SK-N-SH (cell line): ENCODE results near the gene CTBP1. TPM values are rescaled to one million over a fixed set of nuclear protein-coding genes. Genes with fewer than 3 reads are reported as not detected.

Experiments
- CTCF ChIA-PET: fragments of 300-600, 350-600 bp; formaldehyde crosslinking; extraction: SDS; loops from one replicate; lab custom pipeline; 2021; lab: Yijun Ruan, JAX
- POLR2A ChIA-PET: fragments of 350-600 bp; sonication (Branson Sonifier 250); formaldehyde crosslinking; extraction: SDS; loops from one replicate; lab custom pipeline; 2020; ENCODE audit warnings: antibody characterized with exemption, inconsistent platforms; lab: Yijun Ruan, JAX
- DNase-seq: peaks from one replicate; pipeline ENCODE4 v3.0.0; 2012
- H2AFZ ChIP-seq: fragments of 200-600 bp; sonication (generic); 2 replicates; pipeline ENCODE4 v1.8.1; 2016; ENCODE audit warnings: antibody characterized with exemption, mild to moderate bottlenecking, low read depth
- H3F3A ChIP-seq: fragments of 200-600 bp; sonication (generic); replicated peaks from 2 replicates; pipeline ENCODE3; 2016; ENCODE audit warnings: antibody characterized with exemption, mild to moderate bottlenecking; ENCODE audit not compliant: insufficient read depth
- H3K27ac ChIP-seq, 2 experiments: fragments of 200-500 bp in 1 of 2; fragments of 200-600 bp in 1 of 2; sonication (Bioruptor generic) in 1 of 2; sonication (generic), shearing (Covaris generic) in 1 of 2; 2 replicates each; pipeline versions ENCODE4 v1.5.1 to v1.6.1; 2014 to 2016; ENCODE audit warnings: low read depth in 2 of 2, inconsistent platforms in 1 of 2, low read length in 1 of 2, mild to moderate bottlenecking in 1 of 2, mixed read lengths in 1 of 2
- H3K27me3 ChIP-seq: fragments of 200-600 bp; sonication (generic), shearing (Covaris generic); 2 replicates; pipeline ENCODE4 v1.6.1; 2016; ENCODE audit warnings: mixed run types; ENCODE audit not compliant: insufficient read depth
- H3K36me3 ChIP-seq, 2 experiments: fragments of 200-500 bp in 1 of 2; fragments of 200-600 bp in 1 of 2; sonication (Bioruptor generic) in 1 of 2; sonication (generic) in 1 of 2; replicated peaks in 1 of 2; 2 replicates each; pipeline versions ENCODE3 to v1.5.1; 2014 to 2016; ENCODE audit warnings: low read length in 1 of 2, mild to moderate bottlenecking in 1 of 2; ENCODE audit not compliant: insufficient read depth in 2 of 2, control insufficient read depth in 1 of 2
- H3K4me1 ChIP-seq, 2 experiments: fragments of 200-500 bp in 1 of 2; fragments of 200-600 bp in 1 of 2; sonication (Bioruptor generic) in 1 of 2; sonication (generic), shearing (Covaris generic) in 1 of 2; 2 replicates each; pipeline versions ENCODE4 v1.5.1 to v1.6.1; 2014 to 2016; ENCODE audit warnings: low read depth in 1 of 2, low read length in 1 of 2, mixed run types in 1 of 2; ENCODE audit not compliant: insufficient read depth in 2 of 2, control insufficient read depth in 1 of 2
- H3K4me2 ChIP-seq: fragments of 200-600 bp; sonication (generic), shearing (Covaris generic); 2 replicates; pipeline ENCODE4 v1.6.1; 2017; ENCODE audit warnings: mixed run types
- H3K4me3 ChIP-seq, 2 experiments: fragments of 200-500 bp in 1 of 2; fragments of 200-600 bp in 1 of 2; sonication (Bioruptor generic) in 1 of 2; sonication (generic), shearing (Covaris generic) in 1 of 2; 2 replicates each; pipeline versions ENCODE4 v1.5.1 to v1.8.1; 2014 to 2016; ENCODE audit warnings: low read depth in 2 of 2, inconsistent platforms in 1 of 2, low read length in 1 of 2, mild to moderate bottlenecking in 1 of 2, mixed read lengths in 1 of 2, moderate library complexity in 1 of 2
- H3K79me2 ChIP-seq: fragments of 200-600 bp; sonication (generic); 2 replicates; pipeline ENCODE4 v1.8.1; 2017; ENCODE audit warnings: mild to moderate bottlenecking; ENCODE audit not compliant: insufficient read depth
- H3K9ac ChIP-seq: fragments of 200-600 bp; sonication (generic); 2 replicates; pipeline ENCODE4 v1.6.1; 2017; ENCODE audit warnings: mixed run types
- H3K9me2 ChIP-seq: fragments of 200-600 bp; sonication (generic); 2 replicates; pipeline ENCODE4 v1.6.1; 2017; ENCODE audit warnings: mixed run types
- H3K9me3 ChIP-seq: fragments of 200-600 bp; sonication (generic); 2 replicates; pipeline ENCODE4 v1.6.1; 2017; ENCODE audit warnings: mixed run types, mild to moderate bottlenecking, moderate library complexity
- H4K20me1 ChIP-seq: fragments of 200-600 bp; sonication (generic); 2 replicates; pipeline ENCODE4 v1.6.1; 2017; ENCODE audit warnings: mild to moderate bottlenecking, mixed run types; ENCODE audit not compliant: insufficient read depth
- CTCF ChIP-seq: fragments of 200-600 bp; sonication (generic); IDR thresholded peaks from 2 replicates; pipeline ENCODE4 v1.6.1; 2017; ENCODE audit warnings: antibody characterized with exemption, mild to moderate bottlenecking, moderate library complexity
- EP300 ChIP-seq, 2 experiments: IDR thresholded peaks; 2 replicates each; pipeline versions ENCODE4 v1.4.0 to v1.6.1; 2012; ENCODE audit warnings: borderline replicate concordance in 1 of 2, low read depth in 1 of 2, low read length in 1 of 2
- FOSL2 ChIP-seq: IDR thresholded peaks from 2 replicates; pipeline ENCODE4 v1.4.0; 2012; ENCODE audit warnings: low read depth, mild to moderate bottlenecking, moderate library complexity, borderline replicate concordance
- FOXJ3 ChIP-seq: sonication (generic); formaldehyde crosslinking; IDR thresholded peaks from 2 replicates; pipeline ENCODE4 v1.5.1; 2020; ENCODE audit warnings: mild to moderate bottlenecking, missing genetic modification reagents
- JUND ChIP-seq: IDR thresholded peaks from 2 replicates; pipeline ENCODE4 v1.4.0; 2012
- MAX ChIP-seq: IDR thresholded peaks from 2 replicates; pipeline ENCODE4 v1.4.0; 2012; ENCODE audit warnings: low read depth
- MEF2A ChIP-seq: IDR thresholded peaks from 2 replicates; pipeline ENCODE4 v1.4.0; 2012; ENCODE audit warnings: low read depth, borderline replicate concordance
- NFIC ChIP-seq: IDR thresholded peaks from 2 replicates; pipeline ENCODE4 v1.4.0; 2012; ENCODE audit warnings: borderline replicate concordance
- PBX3 ChIP-seq: IDR thresholded peaks from 2 replicates; pipeline ENCODE4; 2012
- TCF12 ChIP-seq: IDR thresholded peaks from 2 replicates; pipeline ENCODE4 v1.4.0; 2012
- ZBTB33 ChIP-seq: IDR thresholded peaks from 2 replicates; pipeline ENCODE4 v1.4.0; 2012; ENCODE audit warnings: low read depth, borderline replicate concordance
- WGBS: methylation state at CpG from one replicate; pipeline ENCODE4 v1.1.6; 2017; ENCODE audit warnings: low lambda C conversion rate; 5-methylcytosine and 5-hydroxymethylcytosine counted together
- polyA plus RNA-seq, 3 experiments: library from polyadenylated mRNA; depleted of rRNA; stranded (reverse); fragments of >200 nt; gene quantifications; 2 replicates each; pipeline ENCODE4 v1.2.3, GENCODE V29; 2012

The CTBP1 gene
- polyA plus RNA-seq, 1 of the 3 experiments (the other 2 are of a cell fraction), result 183 TPM

- TF ChIP-seq MAX, result peak; percentile 55; the same call in 1 of the 2 replicates
- peak; percentile 48; the same call in 1 of the 2 replicates for TF ChIP-seq JUND
- TF ChIP-seq EP300 (IDR thresholded peaks at IDR 0.05; ENCODE audit: borderline replicate concordance in 1 of 2, low read depth in 1 of 2, low read length in 1 of 2), result peak in 1 of 2 experiments; percentile 18; a peak in 1 of 4 replicates
- TF ChIP-seq NFIC, result peak; percentile 59
- no peak for TF ChIP-seq CTCF
- peak; percentile 26; the same call in 1 of the 2 replicates for TF ChIP-seq FOSL2
- no peak for TF ChIP-seq FOXJ3
- peak; percentile 95 for TF ChIP-seq TCF12
- TF ChIP-seq MEF2A, result no peak
- TF ChIP-seq PBX3, result peak; percentile 65; the same call in 1 of the 2 replicates
- ChIA-PET POLR2A (interaction anchor here (1.6 kb wide), 1 partner anchor 9 kb away, joined by 5 read pairs; no protein-coding TSS in a partner anchor), CTCF (interaction anchor here (0.7 kb wide), 1 partner anchor 34 kb away, joined by 3 read pairs; no protein-coding TSS in a partner anchor)
- WGBS, result 24% methylated on average over 5 of the region's 20 CpGs
- peak; percentile 61 for DNase-seq
- Histone ChIP-seq H3K27ac (no peak overlapping the region), H3K4me2 (peak overlapping the region; percentile 33; the same call in 1 of the 2 replicates), H3K27me3 (no peaks in the 10 kb centered on the region), H3K9me2 (no peaks in the 10 kb centered on the region), H2AFZ (no peak overlapping the region), H4K20me1 (no peaks in the 10 kb centered on the region), H3K4me1 (peaks cover 8 to 28% of the 10 kb centered on the region in 2 experiments; a peak in 2 of 4 replicates), H3K4me3 (no peak overlapping the region), H3K9me3 (no peaks in the 10 kb centered on the region), H3K79me2 (no peaks in the 10 kb centered on the region), H3K9ac (no peak overlapping the region), H3K36me3 (no peaks in the 10 kb centered on the region), H3F3A (peaks cover 9% of the 10 kb centered on the region)
Measured at GRCh38 chr4:1200425-1201035, 48.4 kb downstream of the CTBP1 start.

GRCh38 chr4:1199556-1200331 is 49.2 kb downstream of the CTBP1 start:
- CTCF ChIA-PET, result interaction anchor here (0.7 kb wide), 1 partner anchor 33 kb away, joined by 3 read pairs; no protein-coding TSS in a partner anchor
- no peaks in the 10 kb centered on the region for H3K36me3 ChIP-seq
- peaks cover 8 to 20% of the 10 kb centered on the region in 2 experiments; a peak in 2 of 4 replicates for H3K4me1 ChIP-seq
- H3K79me2 ChIP-seq, result no peaks in the 10 kb centered on the region
- no peak overlapping the region for H3K9ac ChIP-seq
- H2AFZ ChIP-seq, result no peak overlapping the region
- H4K20me1 ChIP-seq, result no peaks in the 10 kb centered on the region
- no peaks in the 10 kb centered on the region for H3K9me3 ChIP-seq
- WGBS, result 90% methylated on average over 19 of the region's 27 CpGs
- POLR2A ChIA-PET, result interaction anchor here (1.6 kb wide), 1 partner anchor 9 kb away, joined by 5 read pairs; no protein-coding TSS in a partner anchor
- no peaks in the 10 kb centered on the region for H3K9me2 ChIP-seq
- peak; percentile 23 for DNase-seq
- no peaks in the 10 kb centered on the region for H3K27me3 ChIP-seq
- no peak overlapping the region for H3K4me3 ChIP-seq
- H3F3A ChIP-seq, result peaks cover 9% of the 10 kb centered on the region
- H3K27ac ChIP-seq, result no peak overlapping the region
- peak overlapping the region; percentile 33; the same call in 1 of the 2 replicates for H3K4me2 ChIP-seq
- TF ChIP-seq ZBTB33, result no peak
